RWPE2 (cell line): ENCODE data around the gene TXNDC5.

ENCODE experiments used
- ATAC-seq: fragments of 200-7000 bp; cut with Tn5 transposase; 3 replicates; pipeline ENCODE4 v1.9.1; 2021; ENCODE audit warnings: low read depth
- DNase-seq: peaks from one replicate; pipeline ENCODE4 v3.0.0-alpha.2; 2020; ENCODE audit warnings: low spot score
- H3K27ac ChIP-seq: fragments of 450-650 bp; 2 replicates; pipeline ENCODE4 v1.5.1; 2017; ENCODE audit warnings: mild to moderate bottlenecking; ENCODE audit not compliant: poor library complexity, severe bottlenecking
- H3K27me3 ChIP-seq: fragments of 250-450 bp; sonication (Bioruptor Pico); 2 replicates; pipeline ENCODE4 v1.5.1; 2021; ENCODE audit warnings: mild to moderate bottlenecking, moderate library complexity; ENCODE audit not compliant: insufficient read depth, poor library complexity, severe bottlenecking
- H3K36me3 ChIP-seq: fragments of 250-450 bp; sonication (Bioruptor Pico); 2 replicates; pipeline ENCODE4 v1.5.1; 2020; ENCODE audit warnings: low read depth, mild to moderate bottlenecking, moderate library complexity
- H3K4me1 ChIP-seq: fragments of 250-450 bp; sonication (Bioruptor Pico); 2 replicates; pipeline ENCODE4 v1.5.1; 2021; ENCODE audit warnings: mild to moderate bottlenecking, moderate library complexity; ENCODE audit not compliant: insufficient read depth, poor library complexity, severe bottlenecking
- H3K4me3 ChIP-seq: fragments of 250-450 bp; sonication (Bioruptor Pico); 2 replicates; pipeline ENCODE4 v1.5.1; 2021; ENCODE audit warnings: mild to moderate bottlenecking, moderate library complexity; ENCODE audit not compliant: severe bottlenecking
- H3K9me3 ChIP-seq: fragments of 250-450 bp; sonication (Bioruptor Pico); 2 replicates; pipeline ENCODE4 v1.5.1; 2021; ENCODE audit warnings: mild to moderate bottlenecking, moderate library complexity; ENCODE audit not compliant: severe bottlenecking
- CTCF ChIP-seq: fragments of 450-650 bp; IDR thresholded peaks from one replicate; pipeline ENCODE4 v1.5.1; 2017; ENCODE audit warnings: mild to moderate bottlenecking, moderate library complexity; ENCODE audit not compliant: poor library complexity, severe bottlenecking

Gene TXNDC5

GRCh38 chr6:7909323-7910276 lies 988 bp downstream of the TXNDC5 start:
- Histone ChIP-seq H3K4me1 (peaks cover 6% of the 10 kb centered on the region), H3K27ac (peak overlapping the region; percentile 57), H3K36me3 (peaks cover 25% of the 10 kb centered on the region), H3K9me3 (no peaks in the 10 kb centered on the region), H3K4me3 (peak overlapping the region; percentile 100), H3K27me3 (no peaks in the 10 kb centered on the region)
- DNase-seq (peak; percentile 71), ATAC-seq (peak; percentile 63)
- no peak for TF ChIP-seq CTCF

GRCh38 chr6:7907159-7907558 lies 3.4 kb downstream of the TXNDC5 start:
- ATAC-seq, result no peak
- no peak for TF ChIP-seq CTCF

GRCh38 chr6:7906741-7907140 lies 3.8 kb downstream of the TXNDC5 start:
- DNase-seq (no peak), ATAC-seq (no peak)
- Histone ChIP-seq H3K4me1 (peaks cover 6% of the 10 kb centered on the region), H3K9me3 (no peaks in the 10 kb centered on the region), H3K27me3 (no peaks in the 10 kb centered on the region), H3K36me3 (peaks cover 54% of the 10 kb centered on the region), H3K4me3 (no peak overlapping the region), H3K27ac (no peak overlapping the region)
- TF ChIP-seq CTCF, result no peak

More at GRCh38 chr6:7907159-7907558, 3.4 kb downstream of the TXNDC5 start:
- Histone ChIP-seq H3K27me3 (no peaks in the 10 kb centered on the region), H3K9me3 (no peaks in the 10 kb centered on the region), H3K36me3 (peaks cover 50% of the 10 kb centered on the region), H3K4me3 (no peak overlapping the region), H3K27ac (no peak overlapping the region), H3K4me1 (peaks cover 6% of the 10 kb centered on the region)
- no peak for DNase-seq

- H3K36me3 ChIP-seq, result peaks cover 67% of the 10 kb centered on the region
- no peak for ATAC-seq
- no peaks in the 10 kb centered on the region for H3K27me3 ChIP-seq
- no peaks in the 10 kb centered on the region for H3K9me3 ChIP-seq
- no peak for TF ChIP-seq CTCF
- peaks cover 6% of the 10 kb centered on the region for H3K4me1 ChIP-seq
- no peak overlapping the region for H3K27ac ChIP-seq
- H3K4me3 ChIP-seq, result no peak overlapping the region
- no peak for DNase-seq
Measured at GRCh38 chr6:7905416-7905815, 5.2 kb downstream of the TXNDC5 start.

GRCh38 chr6:7904654-7905319 lies 5.8 kb downstream of the TXNDC5 start:
- no peak for DNase-seq
- no peaks in the 10 kb centered on the region for H3K27me3 ChIP-seq
- no peak overlapping the region for H3K4me3 ChIP-seq
- H3K4me1 ChIP-seq, result peaks cover 6% of the 10 kb centered on the region
- no peak for ATAC-seq
- H3K9me3 ChIP-seq, result no peaks in the 10 kb centered on the region
- H3K36me3 ChIP-seq, result peaks cover 74% of the 10 kb centered on the region
- no peak for TF ChIP-seq CTCF
- H3K27ac ChIP-seq, result no peak overlapping the region
